Prostate gland (tissue), 2 donors: ENCODE data around the gene NBPF20.
"Not testable (repeated sequence)": the region's sequence is repeated elsewhere in the genome, so short reads cannot be mapped to it uniquely, and the experiment has no call there.

Experiments used
- POLR2A ChIP-seq: fragments of 450-650 bp; IDR thresholded peaks from one replicate; pipeline ENCODE4 v1.6.1; 2016; ENCODE audit warnings: antibody characterized with exemption, mild to moderate bottlenecking
- TF ChIP-seq, protein P1 (sequence below), 4 experiments: fragments of 200-600 bp in 2 of 4; fragments of 450-650 bp in 2 of 4; sonication (generic) in 2 of 4; IDR thresholded peaks; 1 replicate in 3 of 4; 2 replicates in 1 of 4; pipeline ENCODE4 v1.5.1; 2016 to 2019; ENCODE audit warnings: antibody characterized with exemption in 4 of 4, mild to moderate bottlenecking in 2 of 4, moderate library complexity in 2 of 4

DNA sequence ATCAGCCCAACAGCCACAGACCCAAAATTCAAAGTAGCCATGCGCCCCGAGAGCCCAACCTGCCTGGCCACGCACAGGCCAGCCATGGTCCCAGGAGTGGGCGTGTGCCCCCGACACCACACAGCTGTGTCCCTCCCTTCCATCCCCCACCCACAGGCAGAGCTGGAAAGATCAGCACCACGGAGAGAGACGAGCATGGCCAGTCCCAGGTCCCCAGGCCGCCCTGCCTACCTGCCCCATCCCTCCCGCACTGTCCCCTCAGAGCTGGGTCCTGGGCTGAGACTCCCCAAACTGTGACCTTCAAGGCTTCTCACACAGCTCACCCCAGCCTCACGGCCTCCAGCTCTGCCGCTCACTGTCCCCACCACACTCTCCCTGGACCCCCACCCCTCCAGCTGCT lies 19.8 kb upstream of the NBPF20 start:
- TF ChIP-seq, protein P1, sequence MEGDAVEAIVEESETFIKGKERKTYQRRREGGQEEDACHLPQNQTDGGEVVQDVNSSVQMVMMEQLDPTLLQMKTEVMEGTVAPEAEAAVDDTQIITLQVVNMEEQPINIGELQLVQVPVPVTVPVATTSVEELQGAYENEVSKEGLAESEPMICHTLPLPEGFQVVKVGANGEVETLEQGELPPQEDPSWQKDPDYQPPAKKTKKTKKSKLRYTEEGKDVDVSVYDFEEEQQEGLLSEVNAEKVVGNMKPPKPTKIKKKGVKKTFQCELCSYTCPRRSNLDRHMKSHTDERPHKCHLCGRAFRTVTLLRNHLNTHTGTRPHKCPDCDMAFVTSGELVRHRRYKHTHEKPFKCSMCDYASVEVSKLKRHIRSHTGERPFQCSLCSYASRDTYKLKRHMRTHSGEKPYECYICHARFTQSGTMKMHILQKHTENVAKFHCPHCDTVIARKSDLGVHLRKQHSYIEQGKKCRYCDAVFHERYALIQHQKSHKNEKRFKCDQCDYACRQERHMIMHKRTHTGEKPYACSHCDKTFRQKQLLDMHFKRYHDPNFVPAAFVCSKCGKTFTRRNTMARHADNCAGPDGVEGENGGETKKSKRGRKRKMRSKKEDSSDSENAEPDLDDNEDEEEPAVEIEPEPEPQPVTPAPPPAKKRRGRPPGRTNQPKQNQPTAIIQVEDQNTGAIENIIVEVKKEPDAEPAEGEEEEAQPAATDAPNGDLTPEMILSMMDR (IDR thresholded peaks at IDR 0.05) = not testable (repeated sequence)
- not testable (repeated sequence) for TF ChIP-seq POLR2A
